WTC11 (cell line): ENCODE results near the gene PLCB3. TPM values are rescaled to one million over a fixed set of nuclear protein-coding genes. Genes with fewer than 3 reads are reported as not detected.

Source experiments
- ATAC-seq: fragments of 200-7000 bp; cut with Tn5 transposase; 2 replicates; pipeline ENCODE4 v1.10.0; 2021; ENCODE audit warnings: mild to moderate bottlenecking, moderate library complexity
- CTCF ChIA-PET: fragments of 300-600 bp; sonication (Branson Sonifier 250); formaldehyde crosslinking; loops from one replicate; lab custom pipeline; 2021; ENCODE audit warnings: antibody characterized with exemption; lab: Charles Lee
- POLR2A ChIA-PET: fragments of 350-600 bp; sonication (Branson Sonifier 250); formaldehyde crosslinking; loops from one replicate; lab custom pipeline; 2021; ENCODE audit warnings: antibody characterized with exemption; lab: Charles Lee
- DNase-seq: peaks from one replicate; pipeline ENCODE4 v3.0.0; 2021; ENCODE audit warnings: low spot score
- H3K27ac Mint-ChIP-seq: 2 replicates; pipeline ENCODE4 v1.8.0; 2021; ENCODE audit warnings: mixed read lengths
- H3K27me3 Mint-ChIP-seq: 2 replicates; pipeline ENCODE4 v1.8.0; 2021; ENCODE audit warnings: low read depth, mild to moderate bottlenecking, moderate library complexity, mixed read lengths
- H3K36me3 Mint-ChIP-seq: 2 replicates; pipeline ENCODE4 v1.8.0; 2021; ENCODE audit warnings: mixed read lengths
- H3K4me1 Mint-ChIP-seq: 2 replicates; pipeline ENCODE4 v1.8.0; 2022; ENCODE audit warnings: mixed read lengths
- H3K4me3 Mint-ChIP-seq: 2 replicates; pipeline ENCODE4 v1.8.0; 2021; ENCODE audit warnings: mild to moderate bottlenecking, moderate library complexity, mixed read lengths
- H3K9me3 Mint-ChIP-seq: 2 replicates; pipeline ENCODE4 v1.8.0; 2021; ENCODE audit warnings: mixed read lengths
- ATF6 ChIP-seq: sonication (generic); formaldehyde crosslinking; IDR thresholded peaks from 2 replicates; pipeline ENCODE4 v1.8.1; 2023; ENCODE audit warnings: mild to moderate bottlenecking, missing genetic modification reagents
- CBFB ChIP-seq: sonication (generic); formaldehyde crosslinking; IDR thresholded peaks from 2 replicates; pipeline ENCODE4 v1.8.1; 2022; ENCODE audit warnings: mild to moderate bottlenecking, low read depth, missing genetic modification reagents
- CTCF ChIP-seq: fragments of 200-600 bp; IDR thresholded peaks from 2 replicates; pipeline ENCODE4 v1.8.0; 2022; ENCODE audit warnings: antibody characterized with exemption
- E2F1 ChIP-seq: sonication (generic); formaldehyde crosslinking; IDR thresholded peaks from 2 replicates; pipeline ENCODE4 v1.8.0; 2022; ENCODE audit warnings: mild to moderate bottlenecking, missing genetic modification reagents
- ESRRA ChIP-seq: sonication (generic); formaldehyde crosslinking; IDR thresholded peaks from 2 replicates; pipeline ENCODE4 v1.8.1; 2022; ENCODE audit warnings: mild to moderate bottlenecking, missing genetic modification reagents, borderline replicate concordance
- KAT7 ChIP-seq: sonication (generic); formaldehyde crosslinking; IDR thresholded peaks from 2 replicates; pipeline ENCODE4 v1.8.1; 2023; ENCODE audit warnings: missing genetic modification reagents, mild to moderate bottlenecking, borderline replicate concordance
- NFYB ChIP-seq: sonication (generic); formaldehyde crosslinking; conservative IDR thresholded peaks from 2 replicates; pipeline ENCODE4 v1.8.0; 2022; ENCODE audit warnings: low read depth, missing genetic modification reagents
- NR1H2 ChIP-seq: sonication (generic); formaldehyde crosslinking; IDR thresholded peaks from 2 replicates; pipeline ENCODE4 v1.9.0; 2021; ENCODE audit warnings: mild to moderate bottlenecking, moderate library complexity, missing genetic modification reagents
- NR2C2 ChIP-seq: sonication (generic); formaldehyde crosslinking; IDR thresholded peaks from 2 replicates; pipeline ENCODE4 v1.8.0; 2022; ENCODE audit warnings: mild to moderate bottlenecking, missing genetic modification reagents
- OVOL2 ChIP-seq: fragments of 250-450 bp; sonication (Bioruptor Pico); IDR thresholded peaks from 2 replicates; pipeline ENCODE4 v1.9.0; 2021; ENCODE audit warnings: mild to moderate bottlenecking, borderline replicate concordance
- SMAD3 ChIP-seq: sonication (generic); formaldehyde crosslinking; IDR thresholded peaks from 2 replicates; pipeline ENCODE4 v1.8.0; 2022; ENCODE audit warnings: missing genetic modification reagents, mild to moderate bottlenecking, borderline replicate concordance
- SMAD4 ChIP-seq: sonication (generic); formaldehyde crosslinking; IDR thresholded peaks from 2 replicates; pipeline ENCODE4 v1.8.0; 2022; ENCODE audit warnings: mild to moderate bottlenecking, missing genetic modification reagents
- TEAD1 ChIP-seq: sonication (generic); formaldehyde crosslinking; IDR thresholded peaks from 2 replicates; pipeline ENCODE4 v1.8.0; 2022; ENCODE audit warnings: mild to moderate bottlenecking, missing genetic modification reagents
- TP53 ChIP-seq: sonication (generic); formaldehyde crosslinking; IDR thresholded peaks from 2 replicates; pipeline ENCODE4 v1.8.1; 2023; ENCODE audit warnings: mild to moderate bottlenecking, missing genetic modification reagents
- USF1 ChIP-seq: sonication (generic); formaldehyde crosslinking; IDR thresholded peaks from 2 replicates; pipeline ENCODE4 v1.8.0; 2022; ENCODE audit warnings: mild to moderate bottlenecking, missing genetic modification reagents
- ZNF121 ChIP-seq: sonication (generic); formaldehyde crosslinking; IDR thresholded peaks from 2 replicates; pipeline ENCODE4 v1.8.0; 2023; ENCODE audit warnings: missing genetic modification reagents
- ZNF219 ChIP-seq: sonication (generic); formaldehyde crosslinking; IDR thresholded peaks from 2 replicates; pipeline ENCODE4 v1.8.0; 2023; ENCODE audit warnings: missing genetic modification reagents, mild to moderate bottlenecking, borderline replicate concordance
- ZNF671 ChIP-seq: fragments of 250-450 bp; sonication (Bioruptor Pico); IDR thresholded peaks from 2 replicates; pipeline ENCODE4 v1.8.0; 2021; ENCODE audit warnings: mild to moderate bottlenecking
- total RNA-seq: library from RNA; stranded (reverse); gene quantifications from 3 replicates; pipeline ENCODE4 v1.2.3, GENCODE V29; 2021
- TF ChIP-seq, protein P1 (sequence below): sonication (generic); formaldehyde crosslinking; IDR thresholded peaks from 2 replicates; pipeline ENCODE4 v1.8.0; 2022; ENCODE audit warnings: mild to moderate bottlenecking, missing genetic modification reagents
- TF ChIP-seq, protein P2 (sequence below): sonication (generic); formaldehyde crosslinking; IDR thresholded peaks from 2 replicates; pipeline ENCODE4 v1.8.1; 2023; ENCODE audit warnings: mild to moderate bottlenecking, missing genetic modification reagents, moderate library complexity
- TF ChIP-seq, protein P3 (sequence below): sonication (generic); formaldehyde crosslinking; IDR thresholded peaks from 2 replicates; pipeline ENCODE4 v1.8.1; 2022; ENCODE audit warnings: low read depth, missing genetic modification reagents, borderline replicate concordance

PLCB3 gene
- total RNA-seq, 1 experiment from 2014 or later = 97.4 TPM

DNA sequence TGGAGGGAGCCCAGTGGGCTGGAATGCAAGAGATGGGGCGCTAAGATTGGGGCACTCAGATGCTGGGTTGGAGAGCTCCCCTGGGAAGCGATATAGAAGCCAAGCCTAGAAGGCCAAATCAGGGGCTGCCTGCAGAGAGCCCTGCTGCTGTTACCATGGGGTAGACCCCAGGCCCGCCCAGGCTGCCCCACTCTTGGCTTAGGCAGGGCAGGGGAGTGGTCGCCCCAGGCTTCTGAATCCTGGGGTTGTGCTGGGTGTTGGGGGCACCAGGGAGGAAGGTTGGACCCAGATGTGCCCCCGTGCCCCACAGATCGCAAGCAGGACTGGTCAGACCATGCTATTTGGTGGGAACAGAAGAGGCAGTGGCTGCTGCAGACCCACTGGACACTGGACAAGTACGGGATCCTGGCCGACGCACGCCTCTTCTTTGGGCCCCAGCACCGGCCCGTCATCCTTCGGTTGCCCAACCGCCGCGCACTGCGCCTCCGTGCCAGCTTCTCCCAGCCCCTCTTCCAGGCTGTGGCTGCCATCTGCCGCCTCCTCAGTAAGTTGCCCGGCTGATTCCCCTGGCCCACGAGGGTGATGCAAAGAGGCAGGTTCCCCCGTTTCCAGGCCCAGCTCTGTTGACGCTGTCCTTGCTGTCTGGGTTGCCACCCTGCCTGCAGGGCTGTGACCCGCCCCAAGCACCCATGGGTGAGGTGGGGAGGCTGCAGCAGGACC lies 40.9 kb upstream of the PLCB3 start:
- no peaks in the 10 kb centered on the region for H3K9me3 Mint-ChIP-seq
- H3K27me3 Mint-ChIP-seq = no peaks in the 10 kb centered on the region
- DNase-seq (no peak), ATAC-seq (no peak)
- ChIA-PET POLR2A (no interaction called here), CTCF (interaction anchor here (1.2 to 2.0 kb wide), 4 partner anchors 16 to 94 kb away, joined by 4 to 8 read pairs (median 4); partner anchors contain the start of genes NUDT22 and TRPT1)
- H3K27ac Mint-ChIP-seq = no peak overlapping the region
- no peaks in the 10 kb centered on the region for H3K4me1 Mint-ChIP-seq
- H3K36me3 Mint-ChIP-seq = peaks cover 7% of the 10 kb centered on the region
- no peak overlapping the region for H3K4me3 Mint-ChIP-seq
- TF ChIP-seq NR2C2 (CRISPR knock-in tag) (no peak), OVOL2 (CRISPR knock-in tag) (no peak), ATF6 (CRISPR knock-in tag) (no peak), SMAD3 (CRISPR knock-in tag) (no peak), NR1H2 (CRISPR knock-in tag) (no peak), KAT7 (CRISPR knock-in tag) (no peak), CBFB (CRISPR knock-in tag) (no peak)

GRCh38 chr11:64211181-64211872 lies 40.0 kb upstream of the PLCB3 start:
- Mint-ChIP-seq H3K27ac (no peak overlapping the region), H3K4me1 (no peaks in the 10 kb centered on the region), H3K4me3 (no peak overlapping the region), H3K27me3 (no peaks in the 10 kb centered on the region), H3K36me3 (peaks cover 7% of the 10 kb centered on the region), H3K9me3 (no peaks in the 10 kb centered on the region)
- ATAC-seq = no peak
- DNase-seq = no peak
- ChIA-PET POLR2A (no interaction called here), CTCF (interaction anchor here (1.2 to 2.0 kb wide), 4 partner anchors 15 to 93 kb away, joined by 4 to 8 read pairs (median 4); partner anchors contain the start of genes NUDT22 and TRPT1)
- no peak for TF ChIP-seq ESRRA (CRISPR knock-in tag)
- TF ChIP-seq ZNF121 (CRISPR knock-in tag) = no peak
- TF ChIP-seq NFYB (CRISPR knock-in tag) = no peak
- no peak for TF ChIP-seq CTCF
- TF ChIP-seq, protein P1, sequence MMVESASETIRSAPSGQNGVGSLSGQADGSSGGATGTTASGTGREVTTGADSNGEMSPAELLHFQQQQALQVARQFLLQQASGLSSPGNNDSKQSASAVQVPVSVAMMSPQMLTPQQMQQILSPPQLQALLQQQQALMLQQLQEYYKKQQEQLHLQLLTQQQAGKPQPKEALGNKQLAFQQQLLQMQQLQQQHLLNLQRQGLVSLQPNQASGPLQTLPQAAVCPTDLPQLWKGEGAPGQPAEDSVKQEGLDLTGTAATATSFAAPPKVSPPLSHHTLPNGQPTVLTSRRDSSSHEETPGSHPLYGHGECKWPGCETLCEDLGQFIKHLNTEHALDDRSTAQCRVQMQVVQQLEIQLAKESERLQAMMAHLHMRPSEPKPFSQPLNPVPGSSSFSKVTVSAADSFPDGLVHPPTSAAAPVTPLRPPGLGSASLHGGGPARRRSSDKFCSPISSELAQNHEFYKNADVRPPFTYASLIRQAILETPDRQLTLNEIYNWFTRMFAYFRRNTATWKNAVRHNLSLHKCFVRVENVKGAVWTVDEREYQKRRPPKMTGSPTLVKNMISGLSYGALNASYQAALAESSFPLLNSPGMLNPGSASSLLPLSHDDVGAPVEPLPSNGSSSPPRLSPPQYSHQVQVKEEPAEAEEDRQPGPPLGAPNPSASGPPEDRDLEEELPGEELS (CRISPR knock-in tag) = no peak
- TF ChIP-seq ZNF219 (CRISPR knock-in tag) = no peak
- TF ChIP-seq, protein P2, sequence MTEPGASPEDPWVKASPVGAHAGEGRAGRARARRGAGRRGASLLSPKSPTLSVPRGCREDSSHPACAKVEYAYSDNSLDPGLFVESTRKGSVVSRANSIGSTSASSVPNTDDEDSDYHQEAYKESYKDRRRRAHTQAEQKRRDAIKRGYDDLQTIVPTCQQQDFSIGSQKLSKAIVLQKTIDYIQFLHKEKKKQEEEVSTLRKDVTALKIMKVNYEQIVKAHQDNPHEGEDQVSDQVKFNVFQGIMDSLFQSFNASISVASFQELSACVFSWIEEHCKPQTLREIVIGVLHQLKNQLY (CRISPR knock-in tag) = no peak
- TF ChIP-seq E2F1 = no peak
- no peak for TF ChIP-seq ZNF671 (CRISPR knock-in tag)
- TF ChIP-seq SMAD4 (CRISPR knock-in tag) = no peak
- TF ChIP-seq TP53 (CRISPR knock-in tag) = no peak
- no peak for TF ChIP-seq TEAD1 (CRISPR knock-in tag)
- no peak for TF ChIP-seq ATF6 (CRISPR knock-in tag)
- TF ChIP-seq, protein P3, sequence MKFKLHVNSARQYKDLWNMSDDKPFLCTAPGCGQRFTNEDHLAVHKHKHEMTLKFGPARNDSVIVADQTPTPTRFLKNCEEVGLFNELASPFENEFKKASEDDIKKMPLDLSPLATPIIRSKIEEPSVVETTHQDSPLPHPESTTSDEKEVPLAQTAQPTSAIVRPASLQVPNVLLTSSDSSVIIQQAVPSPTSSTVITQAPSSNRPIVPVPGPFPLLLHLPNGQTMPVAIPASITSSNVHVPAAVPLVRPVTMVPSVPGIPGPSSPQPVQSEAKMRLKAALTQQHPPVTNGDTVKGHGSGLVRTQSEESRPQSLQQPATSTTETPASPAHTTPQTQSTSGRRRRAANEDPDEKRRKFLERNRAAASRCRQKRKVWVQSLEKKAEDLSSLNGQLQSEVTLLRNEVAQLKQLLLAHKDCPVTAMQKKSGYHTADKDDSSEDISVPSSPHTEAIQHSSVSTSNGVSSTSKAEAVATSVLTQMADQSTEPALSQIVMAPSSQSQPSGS (CRISPR knock-in tag) = no peak
- no peak for TF ChIP-seq USF1 (CRISPR knock-in tag)
